GM19467 (cell line): ENCODE results near the gene MTCL1.

ENCODE experiments used
- ATAC-seq: cut with Tn5 transposase; IDR thresholded peaks from one replicate; pipeline ENCODE4 v1.9.1; 2021; ENCODE audit warnings: mild to moderate bottlenecking, moderate library complexity; ENCODE audit not compliant: unreplicated experiment

MTCL1 gene

GRCh38 chr18:8854962-8855361 lies 149.6 kb downstream of the MTCL1 start:
- ATAC-seq = no peak

- ATAC-seq = no peak
Measured at GRCh38 chr18:8856212-8856611, 150.9 kb downstream of the MTCL1 start.

GRCh38 chr18:8856769-8857393 lies 151.5 kb downstream of the MTCL1 start:
- ATAC-seq = no peak

- ATAC-seq = no peak
Measured at GRCh38 chr18:8857806-8858205, 152.4 kb downstream of the MTCL1 start.

- ATAC-seq = no peak
Measured at GRCh38 chr18:8858888-8859511, 153.6 kb downstream of the MTCL1 start.

- ATAC-seq = no peak
Measured at GRCh38 chr18:8860845-8861642, 155.7 kb downstream of the MTCL1 start.

GRCh38 chr18:8863427-8863826 lies 158.1 kb downstream of the MTCL1 start:
- no peak for ATAC-seq

GRCh38 chr18:8865934-8866333 lies 160.6 kb downstream of the MTCL1 start:
- ATAC-seq = no peak

GRCh38 chr18:8866679-8867078 lies 161.3 kb downstream of the MTCL1 start:
- no peak for ATAC-seq

GRCh38 chr18:8868276-8868675 lies 162.9 kb downstream of the MTCL1 start:
- ATAC-seq = no peak

GRCh38 chr18:8868779-8869415 lies 163.5 kb downstream of the MTCL1 start:
- no peak for ATAC-seq

GRCh38 chr18:8869696-8870095 lies 164.3 kb downstream of the MTCL1 start:
- ATAC-seq = no peak

GRCh38 chr18:8870528-8870927 lies 165.2 kb downstream of the MTCL1 start:
- no peak for ATAC-seq

GRCh38 chr18:8871489-8871888 lies 166.1 kb downstream of the MTCL1 start:
- ATAC-seq = no peak

- ATAC-seq = no peak
Measured at GRCh38 chr18:8874872-8875271, 169.5 kb downstream of the MTCL1 start.

- no peak for ATAC-seq
Measured at GRCh38 chr18:8876887-8877286, 171.5 kb downstream of the MTCL1 start.

- no peak for ATAC-seq
Measured at GRCh38 chr18:8881103-8881502, 175.7 kb downstream of the MTCL1 start.
